Liver (tissue), 9 donors: ENCODE measurements around the gene CHID1. TPM values are rescaled to one million over a fixed set of nuclear protein-coding genes. Genes with fewer than 3 reads are reported as not detected.

Source experiments
- DNase-seq: peaks from one replicate; pipeline ENCODE4 v3.0.0-alpha.2; 2017; ENCODE audit warnings: low spot score
- H3K27ac ChIP-seq, 2 donors: one replicate each; pipeline ENCODE4 v1.7.0; 2013; ENCODE audit warnings: inconsistent platforms in 2 of 2, low read length in 2 of 2, control low read depth in 1 of 2, low read depth in 1 of 2, mild to moderate bottlenecking in 1 of 2
- H3K27me3 ChIP-seq, 4 donors: one replicate each; pipeline versions ENCODE4 v1.6.1 to v1.7.0; 2013; ENCODE audit warnings: low read length in 3 of 4, inconsistent platforms in 1 of 4, mild to moderate bottlenecking in 1 of 4, moderate library complexity in 1 of 4; ENCODE audit not compliant: control insufficient read depth in 4 of 4, insufficient read depth in 4 of 4
- H3K36me3 ChIP-seq, 4 donors: one replicate each; pipeline versions ENCODE4 v1.6.1 to v1.7.0; 2013; ENCODE audit warnings: low read length in 3 of 4, mild to moderate bottlenecking in 3 of 4, low read depth in 1 of 4, moderate library complexity in 1 of 4; ENCODE audit not compliant: control insufficient read depth in 4 of 4, insufficient read depth in 3 of 4
- H3K4me1 ChIP-seq, 4 donors: one replicate each; pipeline versions ENCODE4 v1.6.1 to v1.7.0; 2013; ENCODE audit warnings: low read length in 3 of 4, mild to moderate bottlenecking in 3 of 4, moderate library complexity in 1 of 4; ENCODE audit not compliant: control insufficient read depth in 4 of 4, insufficient read depth in 4 of 4
- H3K4me3 ChIP-seq, 3 donors: one replicate each; pipeline versions ENCODE4 v1.6.1 to v1.7.0; 2013; ENCODE audit warnings: low read length in 3 of 3, control low read depth in 1 of 3, low read depth in 1 of 3, mild to moderate bottlenecking in 1 of 3
- H3K9ac ChIP-seq, 2 donors: one replicate each; pipeline ENCODE4 v1.7.0; 2013; ENCODE audit warnings: low read length in 2 of 2, mild to moderate bottlenecking in 2 of 2, moderate library complexity in 2 of 2, control low read depth in 1 of 2, low read depth in 1 of 2
- H3K9me3 ChIP-seq, 4 donors: one replicate each; pipeline versions ENCODE4 v1.6.1 to v1.7.0; 2013; ENCODE audit warnings: low read length in 3 of 4; ENCODE audit not compliant: control insufficient read depth in 4 of 4
- EGR1 ChIP-seq, 2 donors: IDR thresholded peaks; 2 replicates each; pipeline ENCODE4 v1.6.1; 2016 to 2018; ENCODE audit warnings: antibody characterized with exemption in 2 of 2, low read depth in 2 of 2
- FOXA1 ChIP-seq: IDR thresholded peaks from 2 replicates; pipeline ENCODE4 v1.6.1; 2016; ENCODE audit warnings: antibody characterized with exemption
- FOXA2 ChIP-seq: IDR thresholded peaks from 2 replicates; pipeline ENCODE4 v1.6.1; 2016; ENCODE audit warnings: antibody characterized with exemption
- GABPA ChIP-seq, 2 donors: IDR thresholded peaks in 1 of 2; conservative IDR thresholded peaks in 1 of 2; 2 replicates each; pipeline ENCODE4 v1.6.1; 2016; ENCODE audit warnings: antibody characterized with exemption in 2 of 2, mild to moderate bottlenecking in 1 of 2, moderate library complexity in 1 of 2
- HNF4A ChIP-seq, 2 donors: conservative IDR thresholded peaks; 2 replicates each; pipeline ENCODE4 v1.6.1; 2016; ENCODE audit warnings: antibody characterized with exemption in 2 of 2, mild to moderate bottlenecking in 2 of 2
- HNF4G ChIP-seq: IDR thresholded peaks from 2 replicates; pipeline ENCODE4 v1.6.1; 2016; ENCODE audit warnings: antibody characterized with exemption
- JUND ChIP-seq, 2 donors: IDR thresholded peaks; 2 replicates each; pipeline ENCODE4 v1.6.1; 2016; ENCODE audit warnings: antibody characterized with exemption in 2 of 2
- RAD21 ChIP-seq, 2 donors: IDR thresholded peaks; 2 replicates each; pipeline ENCODE4 v1.6.1; 2016; ENCODE audit warnings: antibody characterized with exemption in 2 of 2, mild to moderate bottlenecking in 2 of 2
- RXRA ChIP-seq, 2 donors: IDR thresholded peaks; 2 replicates each; pipeline ENCODE4 v1.6.1; 2017 to 2018; ENCODE audit warnings: antibody characterized with exemption in 2 of 2, mild to moderate bottlenecking in 1 of 2
- SP1 ChIP-seq: IDR thresholded peaks from 2 replicates; pipeline ENCODE4 v1.6.1; 2018; ENCODE audit warnings: antibody characterized with exemption, mild to moderate bottlenecking
- TAF1 ChIP-seq: conservative IDR thresholded peaks from 2 replicates; pipeline ENCODE4 v1.6.1; 2016; ENCODE audit warnings: antibody characterized with exemption, mild to moderate bottlenecking
- YY1 ChIP-seq: IDR thresholded peaks from 2 replicates; pipeline ENCODE4 v1.6.1; 2016; ENCODE audit warnings: antibody characterized with exemption, mild to moderate bottlenecking
- WGBS: extraction: QIAGEN DNeasy Blood & Tissue Kit; methylation state at CpG from one replicate; pipeline ENCODE4 v1.1.7; 2013; 5-methylcytosine and 5-hydroxymethylcytosine counted together
- polyA plus RNA-seq, 2 donors: library from polyadenylated mRNA; stranded (reverse) in 1 of 2; unstranded in 1 of 2; fragments of 200-250 nt in 1 of 2; fragments of >200 nt in 1 of 2; fragmentation: Nextera tagmentation in 1 of 2; extraction: Ambion mirVana in 1 of 2; gene quantifications; one replicate each; pipeline versions ENCODE4 v1.2.1 to v1.2.3, GENCODE V29; 2013 to 2015
- total RNA-seq, 2 donors: library from RNA; depleted of rRNA; stranded (reverse); fragments of >200 nt; gene quantifications; one replicate each; pipeline ENCODE4 v1.2.3, GENCODE V29; 2014
- TF ChIP-seq, protein P1 (sequence below): IDR thresholded peaks from 2 replicates; pipeline ENCODE4 v1.6.1; 2016; ENCODE audit warnings: antibody characterized with exemption
- TF ChIP-seq, protein P2 (sequence below): IDR thresholded peaks from 2 replicates; pipeline ENCODE4 v1.6.1; 2016; ENCODE audit warnings: antibody characterized with exemption, mild to moderate bottlenecking
- TF ChIP-seq, protein P3 (sequence below): fragments of 150-350 bp; IDR thresholded peaks from 2 replicates; pipeline ENCODE4 v1.5.1; 2017; ENCODE audit warnings: improper control_type of control experiment, low read depth, low read length; ENCODE audit not compliant: missing input control
- TF ChIP-seq, protein P4 (sequence below): IDR thresholded peaks from 2 replicates; pipeline ENCODE4 v1.6.1; 2016; ENCODE audit warnings: antibody characterized with exemption
- TF ChIP-seq, protein P5 (sequence below): IDR thresholded peaks from 2 replicates; pipeline ENCODE4 v1.6.1; 2016; ENCODE audit warnings: antibody characterized with exemption
- donor health status: healthy.
- donor health status: healthy.
- donor health status: healthy.
- donor health status: healthy.
- donor health status: healthy.

CHID1 gene
- total and polyA plus RNA-seq, 4 donors, result 39.5 to 68.8 (median 59.1) TPM

DNA sequence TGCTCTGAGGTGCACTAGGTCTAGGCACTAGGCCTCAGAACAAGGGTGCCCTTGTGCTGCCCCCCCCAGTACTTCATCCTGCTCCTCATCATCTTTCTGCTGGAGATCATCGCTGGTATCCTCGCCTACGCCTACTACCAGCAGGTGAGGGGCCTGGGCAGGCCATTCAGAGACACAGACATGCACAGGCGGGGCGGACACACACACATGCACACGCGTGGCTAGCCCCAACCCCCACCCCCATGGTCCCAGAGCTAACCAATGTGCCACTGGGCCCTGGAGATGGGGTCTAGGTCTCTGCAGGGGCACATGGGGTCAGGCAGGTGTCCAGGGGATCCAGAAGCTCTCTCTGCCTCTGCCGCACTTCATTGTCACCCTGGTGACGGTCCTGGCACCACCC, 73.9 kb downstream of the CHID1 start:
- Histone ChIP-seq H3K9me3 (no peaks in the 10 kb centered on the region), H3K36me3 (peaks cover 5 to 28% (median 11%) of the 10 kb centered on the region in 4 donors), H3K4me1 (peaks cover 26 to 63% (median 41%) of the 10 kb centered on the region in 4 donors), H3K4me3 (no peak overlapping the region), H3K27me3 (no peaks in the 10 kb centered on the region), H3K9ac (no peak overlapping the region), H3K27ac (peak overlapping the region in 1 of 2 donors; percentile 37)
- 96% methylated on average over 9 of the region's 9 CpGs for WGBS
- DNase-seq, result no peak
- TF ChIP-seq, protein P1, sequence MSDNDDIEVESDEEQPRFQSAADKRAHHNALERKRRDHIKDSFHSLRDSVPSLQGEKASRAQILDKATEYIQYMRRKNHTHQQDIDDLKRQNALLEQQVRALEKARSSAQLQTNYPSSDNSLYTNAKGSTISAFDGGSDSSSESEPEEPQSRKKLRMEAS, result no peak
- TF ChIP-seq YY1 (no peak), SP1 (no peak), EGR1 (IDR thresholded peaks at IDR 0.05; ENCODE audit: low read depth in 2 of 2) (no peak), JUND (IDR thresholded peaks at IDR 0.05) (no peak), HNF4A (conservative IDR thresholded peaks at IDR 0.05) (no peak), HNF4G (no peak), FOXA1 (no peak), TAF1 (no peak), GABPA (IDR thresholded peaks at IDR 0.05 in 1 of 2, conservative IDR thresholded peaks at IDR 0.05 in 1 of 2) (no peak), FOXA2 (no peak), RXRA (IDR thresholded peaks at IDR 0.05) (no peak), RAD21 (IDR thresholded peaks at IDR 0.05) (no peak)
- TF ChIP-seq, protein P2, sequence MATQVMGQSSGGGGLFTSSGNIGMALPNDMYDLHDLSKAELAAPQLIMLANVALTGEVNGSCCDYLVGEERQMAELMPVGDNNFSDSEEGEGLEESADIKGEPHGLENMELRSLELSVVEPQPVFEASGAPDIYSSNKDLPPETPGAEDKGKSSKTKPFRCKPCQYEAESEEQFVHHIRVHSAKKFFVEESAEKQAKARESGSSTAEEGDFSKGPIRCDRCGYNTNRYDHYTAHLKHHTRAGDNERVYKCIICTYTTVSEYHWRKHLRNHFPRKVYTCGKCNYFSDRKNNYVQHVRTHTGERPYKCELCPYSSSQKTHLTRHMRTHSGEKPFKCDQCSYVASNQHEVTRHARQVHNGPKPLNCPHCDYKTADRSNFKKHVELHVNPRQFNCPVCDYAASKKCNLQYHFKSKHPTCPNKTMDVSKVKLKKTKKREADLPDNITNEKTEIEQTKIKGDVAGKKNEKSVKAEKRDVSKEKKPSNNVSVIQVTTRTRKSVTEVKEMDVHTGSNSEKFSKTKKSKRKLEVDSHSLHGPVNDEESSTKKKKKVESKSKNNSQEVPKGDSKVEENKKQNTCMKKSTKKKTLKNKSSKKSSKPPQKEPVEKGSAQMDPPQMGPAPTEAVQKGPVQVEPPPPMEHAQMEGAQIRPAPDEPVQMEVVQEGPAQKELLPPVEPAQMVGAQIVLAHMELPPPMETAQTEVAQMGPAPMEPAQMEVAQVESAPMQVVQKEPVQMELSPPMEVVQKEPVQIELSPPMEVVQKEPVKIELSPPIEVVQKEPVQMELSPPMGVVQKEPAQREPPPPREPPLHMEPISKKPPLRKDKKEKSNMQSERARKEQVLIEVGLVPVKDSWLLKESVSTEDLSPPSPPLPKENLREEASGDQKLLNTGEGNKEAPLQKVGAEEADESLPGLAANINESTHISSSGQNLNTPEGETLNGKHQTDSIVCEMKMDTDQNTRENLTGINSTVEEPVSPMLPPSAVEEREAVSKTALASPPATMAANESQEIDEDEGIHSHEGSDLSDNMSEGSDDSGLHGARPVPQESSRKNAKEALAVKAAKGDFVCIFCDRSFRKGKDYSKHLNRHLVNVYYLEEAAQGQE, result no peak
- TF ChIP-seq, protein P3, sequence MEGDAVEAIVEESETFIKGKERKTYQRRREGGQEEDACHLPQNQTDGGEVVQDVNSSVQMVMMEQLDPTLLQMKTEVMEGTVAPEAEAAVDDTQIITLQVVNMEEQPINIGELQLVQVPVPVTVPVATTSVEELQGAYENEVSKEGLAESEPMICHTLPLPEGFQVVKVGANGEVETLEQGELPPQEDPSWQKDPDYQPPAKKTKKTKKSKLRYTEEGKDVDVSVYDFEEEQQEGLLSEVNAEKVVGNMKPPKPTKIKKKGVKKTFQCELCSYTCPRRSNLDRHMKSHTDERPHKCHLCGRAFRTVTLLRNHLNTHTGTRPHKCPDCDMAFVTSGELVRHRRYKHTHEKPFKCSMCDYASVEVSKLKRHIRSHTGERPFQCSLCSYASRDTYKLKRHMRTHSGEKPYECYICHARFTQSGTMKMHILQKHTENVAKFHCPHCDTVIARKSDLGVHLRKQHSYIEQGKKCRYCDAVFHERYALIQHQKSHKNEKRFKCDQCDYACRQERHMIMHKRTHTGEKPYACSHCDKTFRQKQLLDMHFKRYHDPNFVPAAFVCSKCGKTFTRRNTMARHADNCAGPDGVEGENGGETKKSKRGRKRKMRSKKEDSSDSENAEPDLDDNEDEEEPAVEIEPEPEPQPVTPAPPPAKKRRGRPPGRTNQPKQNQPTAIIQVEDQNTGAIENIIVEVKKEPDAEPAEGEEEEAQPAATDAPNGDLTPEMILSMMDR, result no peak
- TF ChIP-seq, protein P4, sequence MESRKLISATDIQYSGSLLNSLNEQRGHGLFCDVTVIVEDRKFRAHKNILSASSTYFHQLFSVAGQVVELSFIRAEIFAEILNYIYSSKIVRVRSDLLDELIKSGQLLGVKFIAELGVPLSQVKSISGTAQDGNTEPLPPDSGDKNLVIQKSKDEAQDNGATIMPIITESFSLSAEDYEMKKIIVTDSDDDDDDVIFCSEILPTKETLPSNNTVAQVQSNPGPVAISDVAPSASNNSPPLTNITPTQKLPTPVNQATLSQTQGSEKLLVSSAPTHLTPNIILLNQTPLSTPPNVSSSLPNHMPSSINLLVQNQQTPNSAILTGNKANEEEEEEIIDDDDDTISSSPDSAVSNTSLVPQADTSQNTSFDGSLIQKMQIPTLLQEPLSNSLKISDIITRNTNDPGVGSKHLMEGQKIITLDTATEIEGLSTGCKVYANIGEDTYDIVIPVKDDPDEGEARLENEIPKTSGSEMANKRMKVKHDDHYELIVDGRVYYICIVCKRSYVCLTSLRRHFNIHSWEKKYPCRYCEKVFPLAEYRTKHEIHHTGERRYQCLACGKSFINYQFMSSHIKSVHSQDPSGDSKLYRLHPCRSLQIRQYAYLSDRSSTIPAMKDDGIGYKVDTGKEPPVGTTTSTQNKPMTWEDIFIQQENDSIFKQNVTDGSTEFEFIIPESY, result no peak
- TF ChIP-seq, protein P5, sequence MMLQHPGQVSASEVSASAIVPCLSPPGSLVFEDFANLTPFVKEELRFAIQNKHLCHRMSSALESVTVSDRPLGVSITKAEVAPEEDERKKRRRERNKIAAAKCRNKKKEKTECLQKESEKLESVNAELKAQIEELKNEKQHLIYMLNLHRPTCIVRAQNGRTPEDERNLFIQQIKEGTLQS, result no peak
